Small intestine (tissue), 7 donors: Measurements from ENCODE around the gene RDH13. TPM values are rescaled to one million over a fixed set of nuclear protein-coding genes. Genes with fewer than 3 reads are reported as not detected.
"Not testable (repeated sequence)": the region's sequence is repeated elsewhere in the genome, so short reads cannot be mapped to it uniquely, and the experiment has no call there.

Experiments used
- DNase-seq, 2 donors: peaks; one replicate each; pipeline versions ENCODE4 v3.0.0 to v3.0.0-alpha.2; 2013
- FAIRE-seq: peaks from 2 replicates; lab custom pipeline; 2012; peaks lifted over from hg19 to GRCh38; lab: Jason Lieb, UNC
- H3K27ac ChIP-seq, 3 donors: one replicate each; pipeline ENCODE4 v1.5.1; 2013; ENCODE audit warnings: low read length in 2 of 3, mild to moderate bottlenecking in 2 of 3, control low read depth in 1 of 3, inconsistent platforms in 1 of 3, low read depth in 1 of 3, moderate library complexity in 1 of 3
- H3K27me3 ChIP-seq, 3 donors: one replicate each; pipeline ENCODE4 v1.6.1; 2013; ENCODE audit warnings: low read length in 3 of 3, inconsistent platforms in 1 of 3; ENCODE audit not compliant: control insufficient read depth in 3 of 3, insufficient read depth in 3 of 3
- H3K36me3 ChIP-seq, 3 donors: one replicate each; pipeline ENCODE4 v1.6.1; 2013; ENCODE audit warnings: low read length in 3 of 3, inconsistent platforms in 1 of 3, low read depth in 1 of 3, mild to moderate bottlenecking in 1 of 3, moderate library complexity in 1 of 3; ENCODE audit not compliant: control insufficient read depth in 3 of 3, insufficient read depth in 2 of 3
- H3K4me1 ChIP-seq, 3 donors: one replicate each; pipeline ENCODE4 v1.6.1; 2013; ENCODE audit warnings: low read length in 2 of 3, inconsistent platforms in 1 of 3, low read depth in 1 of 3, mild to moderate bottlenecking in 1 of 3, moderate library complexity in 1 of 3; ENCODE audit not compliant: control insufficient read depth in 3 of 3, insufficient read depth in 2 of 3
- H3K4me3 ChIP-seq, 3 donors: one replicate each; pipeline ENCODE4 v1.5.1; 2013; ENCODE audit warnings: low read length in 3 of 3, control low read depth in 1 of 3, inconsistent platforms in 1 of 3, low read depth in 1 of 3, mild to moderate bottlenecking in 1 of 3, moderate library complexity in 1 of 3
- H3K9me3 ChIP-seq, 2 donors: one replicate each; pipeline ENCODE4 v1.6.1; 2013; ENCODE audit warnings: low read depth in 1 of 2, low read length in 1 of 2; ENCODE audit not compliant: control insufficient read depth in 2 of 2, insufficient read depth in 1 of 2
- WGBS, 3 donors: extraction: QIAGEN DNeasy Blood & Tissue Kit; methylation state at CpG; one replicate each; pipeline ENCODE4 v1.1.7; 2013; 5-methylcytosine and 5-hydroxymethylcytosine counted together
- polyA plus RNA-seq, 4 donors: library from polyadenylated mRNA; stranded (reverse) in 3 of 4; unstranded in 1 of 4; fragments of 200-250 nt in 3 of 4; fragments of 120-200 nt in 1 of 4; gene quantifications; one replicate each; pipeline versions ENCODE4 v1.2.1 to v1.2.3, GENCODE V29; 2013
- donor health status: healthy with polysubstance abuse.
- donor health status: control.
- donor health status: control.
- donor health status: Bipolar disorder and iron deficiency.
- donor health status: healthy.

RDH13 gene
- polyA plus RNA-seq, 4 donors: 21.3 to 28.4 (median 22.2) TPM

- FAIRE-seq (no peak), DNase-seq (no peak)
- Histone ChIP-seq H3K4me1 (no peaks in the 10 kb centered on the region), H3K27me3 (no peaks in the 10 kb centered on the region), H3K36me3 (no peaks in the 10 kb centered on the region), H3K4me3 (no peak overlapping the region), H3K9me3 (no peaks in the 10 kb centered on the region), H3K27ac (no peak overlapping the region)
- 75 to 90% (median 82%) methylated on average over 22 of the region's 22 CpGs for WGBS, 3 donors
These were observed 48.2 kb downstream of the RDH13 start for GRCh38 chr19:55014714-55015113.

- Histone ChIP-seq H3K27ac (no peak overlapping the region), H3K36me3 (no peaks in the 10 kb centered on the region), H3K27me3 (no peaks in the 10 kb centered on the region), H3K4me3 (no peak overlapping the region), H3K4me1 (no peaks in the 10 kb centered on the region), H3K9me3 (no peaks in the 10 kb centered on the region)
- FAIRE-seq (no peak), DNase-seq (no peak)
- 74 to 83% (median 77%) methylated on average over 5 of the region's 5 CpGs for WGBS, 3 donors
These were observed 49.4 kb downstream of the RDH13 start for GRCh38 chr19:55013596-55013995.

- DNase-seq (no peak), FAIRE-seq (no peak)
- H3K27me3 ChIP-seq: no peaks in the 10 kb centered on the region
- H3K4me3 ChIP-seq: no peak overlapping the region
- H3K27ac ChIP-seq: no peak overlapping the region
- H3K9me3 ChIP-seq: no peaks in the 10 kb centered on the region
- no peaks in the 10 kb centered on the region for H3K36me3 ChIP-seq
- no peaks in the 10 kb centered on the region for H3K4me1 ChIP-seq
- WGBS, 3 donors: 70 to 75% (median 73%) methylated on average over 4 of the region's 4 CpGs
These were observed 50.6 kb downstream of the RDH13 start for GRCh38 chr19:55012306-55012705.

- H3K27me3 ChIP-seq, H3K36me3 ChIP-seq, H3K27ac ChIP-seq, H3K9me3 ChIP-seq, H3K4me3 ChIP-seq, H3K4me1 ChIP-seq, FAIRE-seq, DNase-seq: not testable (repeated sequence)
- 59 to 80% (median 76%) methylated on average over 7 of the region's 7 CpGs for WGBS, 3 donors
These were observed 52.4 kb downstream of the RDH13 start for GRCh38 chr19:55010561-55010960.

GRCh38 chr19:55008781-55009180 is 54.2 kb downstream of the RDH13 start:
- not testable (repeated sequence) for H3K36me3 ChIP-seq, DNase-seq, H3K4me3 ChIP-seq, H3K4me1 ChIP-seq, FAIRE-seq, H3K27ac ChIP-seq, H3K27me3 ChIP-seq
- H3K9me3 ChIP-seq: peaks cover 2 to 10% of the 10 kb centered on the region in 2 donors
- WGBS, 3 donors: 74 to 76% (median 75%) methylated on average over 7 of the region's 7 CpGs

- not testable (repeated sequence) for H3K4me1 ChIP-seq, H3K36me3 ChIP-seq, H3K27me3 ChIP-seq, H3K4me3 ChIP-seq, FAIRE-seq, DNase-seq, H3K27ac ChIP-seq
- WGBS, 3 donors: 74 to 80% (median 76%) methylated on average over 3 to 5 of the region's 5 CpGs
- peaks cover 2 to 10% of the 10 kb centered on the region in 2 donors for H3K9me3 ChIP-seq
These were observed 54.8 kb downstream of the RDH13 start for GRCh38 chr19:55008189-55008588.

- not testable (repeated sequence) for H3K4me3 ChIP-seq, H3K4me1 ChIP-seq, H3K27ac ChIP-seq, DNase-seq, FAIRE-seq, H3K36me3 ChIP-seq, H3K27me3 ChIP-seq
- H3K9me3 ChIP-seq: peaks cover 2 to 10% of the 10 kb centered on the region in 2 donors
- 60 to 74% (median 65%) methylated on average over 3 of the region's 3 CpGs for WGBS, 3 donors
These were observed 55.4 kb downstream of the RDH13 start for GRCh38 chr19:55007537-55007936.

- peaks cover 2 to 10% of the 10 kb centered on the region in 2 donors for H3K9me3 ChIP-seq
- WGBS, 3 donors: 66 to 79% (median 76%) methylated on average over 11 of the region's 11 CpGs
- DNase-seq, H3K4me1 ChIP-seq, H3K4me3 ChIP-seq, H3K27me3 ChIP-seq, H3K36me3 ChIP-seq, FAIRE-seq, H3K27ac ChIP-seq: not testable (repeated sequence)
These were observed 56.2 kb downstream of the RDH13 start for GRCh38 chr19:55006795-55007194.
